GM12878 (cell line): ENCODE measurements around the gene PKP4. TPM values are rescaled to one million over a fixed set of nuclear protein-coding genes. Genes with fewer than 3 reads are reported as not detected.

Experiments used
- ATAC-seq: fragments of 200-7000 bp; cut with Tn5 transposase; 3 replicates; pipeline ENCODE4 v1.9.1; 2020; ENCODE audit warnings: mild to moderate bottlenecking, moderate library complexity
- BruUV-seq: library from RNA; stranded (reverse); fragments of 400-500 nt; replicated peaks from 2 replicates; lab custom pipeline; 2021; lab: Mats Ljungman, UMichigan
- CTCF ChIA-PET: fragments of 300-600 bp; sonication (Branson Sonifier 250); formaldehyde crosslinking; extraction: SDS; loops from one replicate; lab custom pipeline; 2021; ENCODE audit warnings: inconsistent platforms; lab: Yijun Ruan, JAX
- POLR2A ChIA-PET: fragments of 350-600 bp; formaldehyde crosslinking; extraction: SDS; loops from one replicate; lab custom pipeline; 2021; ENCODE audit warnings: inconsistent platforms; lab: Charles Lee
- RAD21 ChIA-PET: fragments of 300-600 bp; sonication (Branson Sonifier 250); formaldehyde crosslinking; loops from one replicate; lab custom pipeline; 2023; ENCODE audit warnings: antibody characterized with exemption; ENCODE audit not compliant: unreplicated experiment; lab: Charles Lee
- SMC1A ChIA-PET: fragments of 300-600 bp; sonication (Branson Sonifier 250); formaldehyde crosslinking; loops from one replicate; lab custom pipeline; 2023; ENCODE audit not compliant: unreplicated experiment, uncharacterized antibody; lab: Charles Lee
- DNase-seq: peaks from one replicate; pipeline ENCODE4 v3.0.0-alpha.2; 2011; ENCODE audit warnings: low read depth, low spot score
- FAIRE-seq: peaks from 3 replicates; lab custom pipeline; 2011; peaks lifted over from hg19 to GRCh38; lab: Jason Lieb, UNC
- H2AFZ ChIP-seq: 2 replicates; pipeline ENCODE4 v1.6.0; 2011; ENCODE audit warnings: low read depth, low read length, control low read depth; ENCODE audit not compliant: control insufficient read depth
- H3K27ac ChIP-seq: 2 replicates; pipeline ENCODE4 v1.5.1; 2011; ENCODE audit warnings: control low read depth; ENCODE audit not compliant: control insufficient read depth, insufficient read depth
- H3K27me3 ChIP-seq, 2 experiments: replicated peaks in 1 of 2; 2 replicates each; pipeline versions ENCODE4 v1.6.0 to v1.6.1; 2011; ENCODE audit warnings: low read length in 1 of 2; ENCODE audit not compliant: control insufficient read depth in 2 of 2, insufficient read depth in 2 of 2
- H3K36me3 ChIP-seq, 2 experiments: 2 replicates each; pipeline ENCODE4 v1.5.1; 2011; ENCODE audit warnings: low read length in 1 of 2; ENCODE audit not compliant: control insufficient read depth in 2 of 2, insufficient read depth in 2 of 2
- H3K4me1 ChIP-seq: 2 replicates; pipeline ENCODE4 v1.6.1; 2011; ENCODE audit warnings: mild to moderate bottlenecking, low read length, moderate library complexity, mixed read lengths; ENCODE audit not compliant: control insufficient read depth, insufficient read depth
- H3K4me2 ChIP-seq: 2 replicates; pipeline ENCODE4 v1.6.0; 2011; ENCODE audit warnings: control low read depth; ENCODE audit not compliant: control insufficient read depth, insufficient read depth
- H3K4me3 ChIP-seq: fragments of 200-600 bp; sonication (generic); 2 replicates; pipeline ENCODE4 v1.5.1; 2016
- H3K79me2 ChIP-seq: 2 replicates; pipeline ENCODE4 v1.6.0; 2011; ENCODE audit warnings: low read length; ENCODE audit not compliant: control insufficient read depth, insufficient read depth
- H3K9ac ChIP-seq: 2 replicates; pipeline ENCODE4 v1.8.0; 2011; ENCODE audit warnings: low read length, control low read depth, mixed read lengths; ENCODE audit not compliant: control insufficient read depth, insufficient read depth
- H3K9me3 ChIP-seq: replicated peaks from 3 replicates; pipeline ENCODE4 v1.5.1; 2011; ENCODE audit warnings: mild to moderate bottlenecking, low read length; ENCODE audit not compliant: control insufficient read depth, insufficient read depth
- H4K20me1 ChIP-seq: 2 replicates; pipeline ENCODE4 v1.6.0; 2011; ENCODE audit not compliant: control insufficient read depth, insufficient read depth
- E4F1 ChIP-seq: fragments of 450-650 bp; IDR thresholded peaks from 2 replicates; pipeline ENCODE4 v1.6.1; 2018; ENCODE audit warnings: borderline replicate concordance, mild to moderate bottlenecking; ENCODE audit not compliant: partially characterized antibody
- ETV6 ChIP-seq, 2 experiments: fragments of 450-650 bp in 1 of 2; IDR thresholded peaks in 1 of 2; conservative IDR thresholded peaks in 1 of 2; 2 replicates each; pipeline ENCODE4 v1.6.1; 2014; ENCODE audit warnings: antibody characterized with exemption in 1 of 2, borderline replicate concordance in 1 of 2, low read depth in 1 of 2, mild to moderate bottlenecking in 1 of 2, moderate library complexity in 1 of 2
- NFYA ChIP-seq: IDR thresholded peaks from 2 replicates; pipeline ENCODE4 v1.6.1; 2011; ENCODE audit warnings: low read depth, mild to moderate bottlenecking, low read length, improper control_type of control experiment, borderline replicate concordance
- WRNIP1 ChIP-seq: IDR thresholded peaks from 2 replicates; pipeline ENCODE4 v1.6.1; 2011; ENCODE audit warnings: low read depth, low read length, improper control_type of control experiment, borderline replicate concordance
- WGBS: methylation state at CpG from one replicate; pipeline ENCODE4 v1.1.6; 2016; ENCODE audit warnings: low lambda C conversion rate; ENCODE audit not compliant: insufficient replicate concordance, insufficient coverage; ENCODE audit errors: missing lambda C conversion rate; 5-methylcytosine and 5-hydroxymethylcytosine counted together
- in situ Hi-C: fragments of 300-500 bp; cut with MboI; formaldehyde crosslinking; loops from 9 replicates; pipeline ENCODE4 v1.14.3; 2018; ENCODE audit warnings: mixed read lengths
- intact Hi-C: fragments of 100-400 bp; cut with micrococcal nuclease; formaldehyde crosslinking; loops from one replicate; pipeline ENCODE4 v1.14.2; 2022; ENCODE audit not compliant: unreplicated experiment
- polyA plus RNA-seq, 11 experiments: library from polyadenylated mRNA; depleted of rRNA in 4 of 11; unstranded in 6 of 11; stranded (reverse) in 5 of 11; fragments of >200 nt; fragmentation: Nextera tagmentation in 4 of 11; fragmentation: Illumina TruSeq in 1 of 11; extraction: Ambion mirVana in 4 of 11; extraction: Trizol in 1 of 11; gene quantifications; 1 replicate in 1 of 11; 2 replicates in 10 of 11; pipeline versions ENCODE4 v1.2.1 to v1.2.3, GENCODE V29; 2011 to 2016; ENCODE audit warnings: inconsistent platforms in 2 of 11, missing spikeins in 2 of 11, low read depth in 1 of 11
- total RNA-seq, 4 experiments: library from RNA; depleted of rRNA in 3 of 4; stranded (reverse); fragments of >200 nt in 3 of 4; fragmentation: Illumina TruSeq in 1 of 4; extraction: Trizol in 1 of 4; gene quantifications; 2 replicates each; pipeline versions ENCODE4 v1.2.1 to v1.2.3, GENCODE V29; 2013 to 2021

Gene PKP4
- total and polyA plus RNA-seq, 10 of the 15 experiments (the other 5 are each of a cell fraction or from before 2014, with no cell fraction given): 4.8 to 35.8 (median 17.7) TPM

GRCh38 chr2:158715357-158715756 is 258.6 kb downstream of the PKP4 start:
- no peaks in the 10 kb centered on the region for H3K27me3 ChIP-seq
- in situ Hi-C loops: no loop called here
- no peak overlapping the region for H3K4me2 ChIP-seq
- H2AFZ ChIP-seq: no peak overlapping the region
- ChIA-PET POLR2A (no interaction called here), CTCF (no interaction called here), SMC1A (interaction anchor here (1.2 kb wide), 1 partner anchor 16 kb away, joined by 3 read pairs; no protein-coding TSS in a partner anchor), RAD21 (no interaction called here)
- H3K79me2 ChIP-seq: no peaks in the 10 kb centered on the region
- intact Hi-C loops: no loop called here
- DNase-seq (no peak), ATAC-seq (no peak), FAIRE-seq (no peak)
- 25% methylated on average over 1 of the region's 1 CpG for WGBS
- no peaks in the 10 kb centered on the region for H4K20me1 ChIP-seq
- no peaks in the 10 kb centered on the region; the same call in 2 of the 3 replicates for H3K9me3 ChIP-seq
- no peaks in the 10 kb centered on the region for H3K4me1 ChIP-seq
- no peak overlapping the region for H3K27ac ChIP-seq
- no peak overlapping the region for H3K9ac ChIP-seq
- no TSS peak for BruUV-seq
- H3K4me3 ChIP-seq: no peak overlapping the region
- H3K36me3 ChIP-seq: no peaks in the 10 kb centered on the region
- no peak for TF ChIP-seq NFYA

- no peak overlapping the region for H3K9ac ChIP-seq
- H3K27ac ChIP-seq: no peak overlapping the region
- ChIA-PET CTCF (no interaction called here), SMC1A (interaction anchor here (1.2 kb wide), 1 partner anchor 16 kb away, joined by 3 read pairs; no protein-coding TSS in a partner anchor), RAD21 (no interaction called here), POLR2A (no interaction called here)
- 57% methylated on average over 5 of the region's 5 CpGs for WGBS
- H3K4me2 ChIP-seq: no peak overlapping the region
- no peaks in the 10 kb centered on the region for H3K27me3 ChIP-seq
- in situ Hi-C loops (no loop called here), intact Hi-C loops (no loop called here)
- FAIRE-seq (no peak), ATAC-seq (no peak), DNase-seq (no peak)
- no peak overlapping the region for H2AFZ ChIP-seq
- H3K79me2 ChIP-seq: no peaks in the 10 kb centered on the region
- H3K4me3 ChIP-seq: no peak overlapping the region
- no peaks in the 10 kb centered on the region for H4K20me1 ChIP-seq
- TF ChIP-seq ETV6 (conservative IDR thresholded peaks at IDR 0.05 in 1 of 2, IDR thresholded peaks at IDR 0.05 in 1 of 2; ENCODE audit: borderline replicate concordance in 1 of 2, low read depth in 1 of 2) (no peak), E4F1 (no peak), WRNIP1 (no peak)
- no peaks in the 10 kb centered on the region for H3K36me3 ChIP-seq
- H3K4me1 ChIP-seq: no peaks in the 10 kb centered on the region
- no TSS peak for BruUV-seq
- H3K9me3 ChIP-seq: no peaks in the 10 kb centered on the region; the same call in 2 of the 3 replicates
These were observed 259.5 kb downstream of the PKP4 start for GRCh38 chr2:158716121-158716791.
